Lung (tissue), 12 donors: ENCODE measurements around the gene CLDN3. TPM values are rescaled to one million over a fixed set of nuclear protein-coding genes. Genes with fewer than 3 reads are reported as not detected.

Experiments used
- ATAC-seq: fragments of 200-7000 bp; cut with Tn5 transposase; one replicate; pipeline ENCODE4 v1.9.1; 2020; ENCODE audit warnings: moderate number of reproducible peaks; ENCODE audit not compliant: insufficient read depth, low FRiP score
- DNase-seq, 3 donors: peaks; one replicate each; pipeline ENCODE4 v3.0.0-alpha.2; 2013 to 2017
- H3K27ac ChIP-seq, 2 donors: one replicate each; pipeline ENCODE4 v1.5.1; 2013; ENCODE audit warnings: mild to moderate bottlenecking in 2 of 2, moderate library complexity in 2 of 2, control low read depth in 1 of 2, inconsistent platforms in 1 of 2, low read depth in 1 of 2, low read length in 1 of 2
- H3K27me3 ChIP-seq, 3 donors: one replicate each; pipeline ENCODE4 v1.5.1; 2013; ENCODE audit warnings: low read length in 2 of 3; ENCODE audit not compliant: control insufficient read depth in 3 of 3, insufficient read depth in 3 of 3
- H3K36me3 ChIP-seq, 4 donors: one replicate each; pipeline ENCODE4 v1.5.1; 2013; ENCODE audit warnings: low read length in 4 of 4, mild to moderate bottlenecking in 1 of 4, moderate library complexity in 1 of 4; ENCODE audit not compliant: control insufficient read depth in 4 of 4, insufficient read depth in 4 of 4
- H3K4me1 ChIP-seq, 5 donors: one replicate each; pipeline ENCODE4 v1.5.1; 2013; ENCODE audit warnings: low read length in 5 of 5, mild to moderate bottlenecking in 2 of 5, moderate library complexity in 1 of 5; ENCODE audit not compliant: control insufficient read depth in 5 of 5, insufficient read depth in 5 of 5
- H3K4me3 ChIP-seq: one replicate; pipeline ENCODE4 v1.5.1; 2013; ENCODE audit warnings: mild to moderate bottlenecking, control low read depth, moderate library complexity
- H3K9ac ChIP-seq, 2 donors: one replicate each; pipeline ENCODE4 v1.5.1; 2013; ENCODE audit warnings: low read length in 2 of 2, control low read depth in 1 of 2; ENCODE audit not compliant: insufficient read depth in 1 of 2
- H3K9me3 ChIP-seq, 4 donors: one replicate each; pipeline ENCODE4 v1.5.1; 2013; ENCODE audit warnings: low read length in 3 of 4, mild to moderate bottlenecking in 1 of 4, moderate library complexity in 1 of 4; ENCODE audit not compliant: control insufficient read depth in 4 of 4, insufficient read depth in 3 of 4
- WGBS, 2 donors: extraction: QIAGEN DNeasy Blood & Tissue Kit; methylation state at CpG; one replicate each; pipeline ENCODE4 v1.1.7; 2013; 5-methylcytosine and 5-hydroxymethylcytosine counted together
- polyA plus RNA-seq, 2 donors: library from polyadenylated mRNA; stranded (reverse); fragments of 200-250 nt; gene quantifications; one replicate each; pipeline ENCODE4 v1.2.1, GENCODE V29; 2013
- total RNA-seq, 2 donors: library from RNA; depleted of rRNA in 1 of 2; stranded (reverse); fragments of >200 nt in 1 of 2; gene quantifications; one replicate each; pipeline ENCODE4 v1.2.1, GENCODE V29; 2014 to 2021
- TF ChIP-seq, protein P1 (sequence below): IDR thresholded peaks from 2 replicates; pipeline ENCODE4 v1.5.1; 2012; ENCODE audit warnings: mild to moderate bottlenecking; ENCODE audit errors: control extremely low read depth, extremely low read depth
- donor health status: control.
- donor health status: control.
- donor health status: Bipolar disorder and iron deficiency.
- donor health status: healthy.
- donor health status: DM: yes; HTN: yes; CAD: no.

CLDN3 gene
- total and polyA plus RNA-seq, 4 donors, result 42.9 to 54.7 (median 43.6) TPM

DNA sequence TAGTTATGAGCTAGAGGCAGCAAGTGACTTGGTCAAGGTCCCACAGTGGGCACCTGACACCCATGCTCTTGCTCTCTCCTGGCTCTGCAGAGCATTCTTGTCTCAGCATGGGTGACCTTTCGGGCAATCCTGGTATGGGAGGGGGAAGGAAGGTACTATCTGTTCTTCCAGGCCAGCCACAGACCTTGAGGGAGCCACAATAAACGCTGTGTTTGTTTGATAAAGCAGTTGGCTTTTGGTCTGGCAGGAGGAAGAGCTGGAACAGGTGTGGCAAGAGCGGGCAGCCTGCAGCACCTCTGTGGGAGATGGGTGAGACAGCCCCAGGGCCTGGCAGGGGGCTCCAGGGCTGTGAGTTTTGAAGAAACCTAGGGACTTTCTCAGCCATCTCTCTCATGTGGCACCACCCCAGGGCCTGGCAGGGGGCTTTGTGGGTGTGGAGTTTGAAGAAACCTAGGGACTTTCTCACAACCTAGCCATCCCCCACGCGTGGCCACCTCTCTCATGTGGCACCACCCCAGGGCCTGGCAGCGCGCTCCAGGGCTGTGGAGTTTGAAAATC lies 11.4 kb downstream of the CLDN3 start:
- WGBS, 2 donors, result 85 to 87% methylated on average over 7 of the region's 7 CpGs
- H3K4me3 ChIP-seq, result no peak overlapping the region
- DNase-seq (no peak), ATAC-seq (no peak)
- H3K27ac ChIP-seq, result no peak overlapping the region
- no peaks in the 10 kb centered on the region for H3K27me3 ChIP-seq
- no peaks in the 10 kb centered on the region for H3K9me3 ChIP-seq
- no peak overlapping the region for H3K9ac ChIP-seq
- no peaks in the 10 kb centered on the region for H3K36me3 ChIP-seq
- TF ChIP-seq, protein P1, sequence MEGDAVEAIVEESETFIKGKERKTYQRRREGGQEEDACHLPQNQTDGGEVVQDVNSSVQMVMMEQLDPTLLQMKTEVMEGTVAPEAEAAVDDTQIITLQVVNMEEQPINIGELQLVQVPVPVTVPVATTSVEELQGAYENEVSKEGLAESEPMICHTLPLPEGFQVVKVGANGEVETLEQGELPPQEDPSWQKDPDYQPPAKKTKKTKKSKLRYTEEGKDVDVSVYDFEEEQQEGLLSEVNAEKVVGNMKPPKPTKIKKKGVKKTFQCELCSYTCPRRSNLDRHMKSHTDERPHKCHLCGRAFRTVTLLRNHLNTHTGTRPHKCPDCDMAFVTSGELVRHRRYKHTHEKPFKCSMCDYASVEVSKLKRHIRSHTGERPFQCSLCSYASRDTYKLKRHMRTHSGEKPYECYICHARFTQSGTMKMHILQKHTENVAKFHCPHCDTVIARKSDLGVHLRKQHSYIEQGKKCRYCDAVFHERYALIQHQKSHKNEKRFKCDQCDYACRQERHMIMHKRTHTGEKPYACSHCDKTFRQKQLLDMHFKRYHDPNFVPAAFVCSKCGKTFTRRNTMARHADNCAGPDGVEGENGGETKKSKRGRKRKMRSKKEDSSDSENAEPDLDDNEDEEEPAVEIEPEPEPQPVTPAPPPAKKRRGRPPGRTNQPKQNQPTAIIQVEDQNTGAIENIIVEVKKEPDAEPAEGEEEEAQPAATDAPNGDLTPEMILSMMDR, result no peak
- H3K4me1 ChIP-seq, result no peaks in the 10 kb centered on the region

DNA sequence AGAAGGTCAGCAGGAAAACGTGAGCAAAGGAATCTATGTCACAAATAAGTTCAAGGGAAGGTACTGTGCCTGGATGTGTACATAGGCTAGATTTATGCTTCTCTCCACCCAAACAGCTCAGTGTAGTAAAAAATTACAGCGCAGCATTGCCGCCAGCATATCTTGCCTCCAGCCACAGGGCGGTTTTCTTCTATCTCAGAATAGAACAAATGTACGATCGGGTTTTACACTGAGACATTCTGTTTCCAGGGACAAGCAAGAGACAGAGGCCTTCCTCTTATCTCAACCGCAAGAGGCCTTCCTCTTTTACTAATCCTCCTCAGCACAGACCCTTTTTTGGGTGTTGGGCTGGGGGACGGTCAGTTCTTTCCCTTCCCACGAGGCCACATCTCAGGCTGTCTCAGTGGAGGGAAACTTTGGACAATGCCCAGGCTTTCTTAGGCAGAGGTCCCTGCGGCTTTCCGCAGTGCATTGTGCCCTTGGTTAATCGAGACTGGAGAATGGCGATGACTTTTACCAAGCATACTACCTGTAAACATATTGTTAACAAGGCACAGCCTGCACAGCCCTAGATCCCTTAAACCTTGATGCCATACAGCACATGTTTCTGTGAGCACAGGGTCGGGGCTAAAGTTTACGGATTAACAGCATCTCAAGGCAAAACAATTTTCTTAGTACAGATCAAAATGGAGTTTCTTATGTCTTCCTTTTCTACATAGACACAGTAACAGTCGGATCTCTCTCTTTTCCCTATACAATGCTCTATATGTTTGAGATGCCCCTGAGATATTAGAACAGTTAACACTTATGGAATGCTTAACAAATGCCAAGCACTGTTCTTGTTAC lies 19.9 kb downstream of the CLDN3 start:
- Histone ChIP-seq H3K27ac (no peak overlapping the region), H3K36me3 (no peaks in the 10 kb centered on the region), H3K9me3 (no peaks in the 10 kb centered on the region), H3K4me3 (no peak overlapping the region), H3K27me3 (no peaks in the 10 kb centered on the region), H3K9ac (no peak overlapping the region), H3K4me1 (peaks cover 0 to 3% (median 0%) of the 10 kb centered on the region in 5 donors)
- ATAC-seq (no peak), DNase-seq (no peak)
- TF ChIP-seq, protein P1, result no peak
- WGBS, 2 donors, result 58 to 80% methylated on average over 16 of the region's 16 CpGs

DNA sequence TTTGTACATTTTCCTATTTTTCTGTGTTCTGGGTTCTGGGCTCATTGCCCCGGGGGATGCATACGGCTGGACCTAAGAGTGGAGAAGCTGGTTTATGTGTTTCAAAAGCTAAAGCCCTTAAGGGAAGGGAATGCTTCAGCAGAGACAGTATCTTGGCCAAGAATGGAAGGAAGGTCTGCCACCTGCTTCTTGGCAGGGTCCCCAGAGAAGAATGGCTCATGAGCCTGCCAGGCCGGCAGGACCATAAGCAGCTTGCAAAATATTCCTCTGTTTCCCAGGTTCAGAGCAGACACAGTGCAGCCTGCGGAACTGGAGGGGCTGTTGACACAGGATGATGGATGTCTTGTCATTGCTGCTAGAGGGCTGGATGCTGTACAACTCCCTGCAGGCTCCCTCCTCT lies 23.7 kb downstream of the CLDN3 start:
- Histone ChIP-seq H3K27ac (peak overlapping the region in 1 of 2 donors; percentile 45), H3K9me3 (no peaks in the 10 kb centered on the region), H3K4me1 (peaks cover 0 to 4% (median 0%) of the 10 kb centered on the region in 5 donors), H3K9ac (no peak overlapping the region), H3K27me3 (peaks cover 0 to 4% (median 0%) of the 10 kb centered on the region in 3 donors), H3K36me3 (no peaks in the 10 kb centered on the region), H3K4me3 (no peak overlapping the region)
- TF ChIP-seq, protein P1, result no peak
- 55 to 62% methylated on average over 4 of the region's 4 CpGs for WGBS, 2 donors
- ATAC-seq, result no peak
- no peak for DNase-seq
